Neural crest cell (in vitro differentiated cells): ENCODE data around the gene ARHGAP28. TPM values are rescaled to one million over a fixed set of nuclear protein-coding genes. Genes with fewer than 3 reads are reported as not detected.

Experiments used
- DNase-seq: peaks from one replicate; pipeline ENCODE4 v3.0.0; 2021; ENCODE audit warnings: low read depth, mixed read lengths, low spot score
- H3K27ac Mint-ChIP-seq: one replicate; pipeline ENCODE4 v1.8.0; 2021; ENCODE audit warnings: mild to moderate bottlenecking, mixed read lengths; ENCODE audit not compliant: unreplicated experiment
- H3K27me3 Mint-ChIP-seq: 2 replicates; pipeline ENCODE4 v1.8.0; 2021; ENCODE audit warnings: low read depth, mild to moderate bottlenecking, mixed read lengths
- H3K36me3 Mint-ChIP-seq: 2 replicates; pipeline ENCODE4 v1.8.0; 2021; ENCODE audit warnings: low read depth, mild to moderate bottlenecking, mixed read lengths
- H3K4me1 Mint-ChIP-seq: 2 replicates; pipeline ENCODE4 v1.8.0; 2021; ENCODE audit warnings: mixed read lengths
- H3K4me3 Mint-ChIP-seq: one replicate; pipeline ENCODE4 v1.8.0; 2021; ENCODE audit warnings: mild to moderate bottlenecking, mixed read lengths
- H3K9me3 Mint-ChIP-seq: 2 replicates; pipeline ENCODE4 v1.8.0; 2021; ENCODE audit warnings: mixed read lengths
- long read RNA-seq: library from polyadenylated mRNA; unstranded; transcript quantifications from one replicate; pipeline ENCODE4 v2.0.0, GENCODE V29; 2020
- total RNA-seq: library from RNA; stranded (reverse); gene quantifications from 2 replicates; pipeline ENCODE4 v1.2.1, GENCODE V29; 2021
- TF ChIP-seq, protein P1 (sequence below): fragments of 200-600 bp; sonication (generic); conservative IDR thresholded peaks from 2 replicates; pipeline ENCODE4 v1.5.0; 2021; ENCODE audit warnings: antibody characterized with exemption, mild to moderate bottlenecking

Gene ARHGAP28, protein sequence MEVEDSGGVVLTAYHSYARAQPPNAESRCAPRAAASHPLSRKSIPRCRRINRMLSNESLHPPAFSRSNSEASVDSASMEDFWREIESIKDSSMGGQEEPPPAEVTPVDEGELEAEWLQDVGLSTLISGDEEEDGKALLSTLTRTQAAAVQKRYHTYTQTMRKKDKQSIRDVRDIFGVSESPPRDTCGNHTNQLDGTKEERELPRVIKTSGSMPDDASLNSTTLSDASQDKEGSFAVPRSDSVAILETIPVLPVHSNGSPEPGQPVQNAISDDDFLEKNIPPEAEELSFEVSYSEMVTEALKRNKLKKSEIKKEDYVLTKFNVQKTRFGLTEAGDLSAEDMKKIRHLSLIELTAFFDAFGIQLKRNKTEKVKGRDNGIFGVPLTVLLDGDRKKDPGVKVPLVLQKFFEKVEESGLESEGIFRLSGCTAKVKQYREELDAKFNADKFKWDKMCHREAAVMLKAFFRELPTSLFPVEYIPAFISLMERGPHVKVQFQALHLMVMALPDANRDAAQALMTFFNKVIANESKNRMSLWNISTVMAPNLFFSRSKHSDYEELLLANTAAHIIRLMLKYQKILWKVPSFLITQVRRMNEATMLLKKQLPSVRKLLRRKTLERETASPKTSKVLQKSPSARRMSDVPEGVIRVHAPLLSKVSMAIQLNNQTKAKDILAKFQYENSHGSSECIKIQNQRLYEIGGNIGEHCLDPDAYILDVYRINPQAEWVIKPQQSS
- 20.2 and 22.5 TPM in 2 replicates for total RNA-seq
- long read RNA-seq, partial matches to known transcripts = 8 of 18 reads
- long read RNA-seq, other reads (novel, unspliced or antisense) = 9 of 18 reads

GRCh38 chr18:6729247-6730091, at the start of gene ARHGAP28:
TSS of gene ARHGAP28 (plus strand) at chr18:6729716. CDS start at chr18:6729822, 106 bp downstream.
- peaks cover 41% of the 10 kb centered on the region for H3K4me1 Mint-ChIP-seq
- H3K27ac Mint-ChIP-seq = peak within 1 kb of the TSS; percentile 99
- no peaks in the 10 kb centered on the region for H3K9me3 Mint-ChIP-seq
- H3K4me3 Mint-ChIP-seq = peak within 1 kb of the TSS; percentile 98
- H3K36me3 Mint-ChIP-seq = no peaks in the 10 kb centered on the region
- peak; percentile 69 for DNase-seq
- TF ChIP-seq, protein P1, sequence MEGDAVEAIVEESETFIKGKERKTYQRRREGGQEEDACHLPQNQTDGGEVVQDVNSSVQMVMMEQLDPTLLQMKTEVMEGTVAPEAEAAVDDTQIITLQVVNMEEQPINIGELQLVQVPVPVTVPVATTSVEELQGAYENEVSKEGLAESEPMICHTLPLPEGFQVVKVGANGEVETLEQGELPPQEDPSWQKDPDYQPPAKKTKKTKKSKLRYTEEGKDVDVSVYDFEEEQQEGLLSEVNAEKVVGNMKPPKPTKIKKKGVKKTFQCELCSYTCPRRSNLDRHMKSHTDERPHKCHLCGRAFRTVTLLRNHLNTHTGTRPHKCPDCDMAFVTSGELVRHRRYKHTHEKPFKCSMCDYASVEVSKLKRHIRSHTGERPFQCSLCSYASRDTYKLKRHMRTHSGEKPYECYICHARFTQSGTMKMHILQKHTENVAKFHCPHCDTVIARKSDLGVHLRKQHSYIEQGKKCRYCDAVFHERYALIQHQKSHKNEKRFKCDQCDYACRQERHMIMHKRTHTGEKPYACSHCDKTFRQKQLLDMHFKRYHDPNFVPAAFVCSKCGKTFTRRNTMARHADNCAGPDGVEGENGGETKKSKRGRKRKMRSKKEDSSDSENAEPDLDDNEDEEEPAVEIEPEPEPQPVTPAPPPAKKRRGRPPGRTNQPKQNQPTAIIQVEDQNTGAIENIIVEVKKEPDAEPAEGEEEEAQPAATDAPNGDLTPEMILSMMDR = peak; percentile 56
- no peaks in the 10 kb centered on the region for H3K27me3 Mint-ChIP-seq

DNA sequence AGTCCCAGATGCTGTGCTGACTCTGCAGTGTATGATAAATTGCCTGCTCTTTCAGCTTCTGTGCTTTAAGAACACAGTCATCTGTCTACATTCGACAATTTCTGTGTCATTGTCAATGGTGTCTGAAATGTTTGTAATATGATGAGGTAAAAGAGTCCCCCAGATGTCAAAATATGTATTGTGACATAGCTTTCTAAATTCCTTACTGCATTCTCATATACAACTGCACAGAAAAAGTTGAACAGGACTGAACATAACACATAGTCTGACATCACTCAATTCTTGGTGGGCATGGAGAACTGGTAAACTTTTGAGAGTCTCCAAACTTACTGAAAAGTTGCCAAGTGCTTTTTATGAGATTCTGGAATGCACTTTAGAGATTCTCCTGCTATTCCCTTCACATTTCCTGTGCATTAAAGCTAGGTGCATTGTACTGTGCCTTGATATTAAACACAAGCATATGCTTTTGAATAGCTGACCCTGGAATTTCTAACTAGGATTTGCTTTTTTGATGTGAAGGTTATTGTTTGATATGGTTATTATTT, 48.1 kb upstream of the ARHGAP28 start:
- H3K27me3 Mint-ChIP-seq = no peaks in the 10 kb centered on the region
- H3K4me3 Mint-ChIP-seq = no peak overlapping the region
- H3K27ac Mint-ChIP-seq = no peak overlapping the region
- H3K9me3 Mint-ChIP-seq = no peaks in the 10 kb centered on the region
- no peaks in the 10 kb centered on the region for H3K36me3 Mint-ChIP-seq
- DNase-seq = no peak
- H3K4me1 Mint-ChIP-seq = peaks cover 15% of the 10 kb centered on the region
- TF ChIP-seq, protein P1 = no peak

GRCh38 chr18:6682437-6683111, 46.9 kb upstream of the ARHGAP28 start:
- Mint-ChIP-seq H3K4me1 (peaks cover 5% of the 10 kb centered on the region), H3K4me3 (no peak overlapping the region), H3K27me3 (no peaks in the 10 kb centered on the region), H3K9me3 (peaks cover 3% of the 10 kb centered on the region), H3K36me3 (no peaks in the 10 kb centered on the region), H3K27ac (no peak overlapping the region)
- TF ChIP-seq, protein P1 = no peak
- no peak for DNase-seq

DNA sequence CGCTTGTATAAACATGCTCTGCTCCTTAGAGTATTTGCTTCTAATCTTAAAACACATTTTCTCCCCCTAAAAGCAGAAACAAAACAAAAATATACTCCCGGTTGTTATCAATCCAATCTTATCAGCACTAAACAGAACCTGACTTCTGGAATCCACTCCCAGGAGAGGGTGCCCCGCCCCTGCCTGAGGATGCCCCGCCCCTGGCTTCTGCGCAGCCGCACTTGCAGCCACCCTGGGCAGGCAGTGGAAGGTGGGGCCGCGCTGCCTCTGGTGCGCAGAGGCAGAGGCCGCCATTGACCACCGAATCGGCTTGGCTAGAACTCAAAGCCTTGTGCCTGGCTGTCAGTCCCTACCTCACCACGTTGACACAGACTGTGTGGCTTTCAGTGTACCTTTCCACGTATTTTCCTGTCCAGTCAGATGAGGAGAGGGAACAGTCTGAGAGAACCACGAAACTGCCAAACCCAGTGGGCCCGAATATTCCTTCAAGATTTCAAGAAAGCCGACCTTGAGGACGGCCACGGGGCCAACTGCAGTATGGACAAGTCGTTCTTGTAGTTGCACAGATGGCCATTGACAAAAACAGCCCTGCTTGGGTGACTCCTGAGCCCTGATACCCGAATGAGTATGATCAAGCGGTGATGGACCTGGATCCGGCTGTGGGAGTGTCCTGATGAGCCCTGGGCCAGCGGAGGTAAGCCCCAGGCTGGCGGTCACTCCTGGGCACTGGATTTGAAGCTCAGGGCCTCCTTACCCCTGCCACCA, 46.2 kb upstream of the ARHGAP28 start:
- Mint-ChIP-seq H3K4me3 (no peak overlapping the region), H3K27ac (no peak overlapping the region), H3K27me3 (no peaks in the 10 kb centered on the region), H3K36me3 (no peaks in the 10 kb centered on the region), H3K9me3 (peaks cover 3% of the 10 kb centered on the region), H3K4me1 (no peaks in the 10 kb centered on the region)
- DNase-seq = no peak
- TF ChIP-seq, protein P1 = no peak
